ENCODE data around the gene KCNN1.
A peak's percentile ranks its signal among the peaks of the same experiment; 100 is the strongest.

The KCNN1 gene

GRCh38 chr19:17932485-17933338 is 34.2 kb upstream of the KCNN1 start, which contains the start of gene CCDC124 (continued):
- TF ChIP-seq ZNF473 (tag by site-specific recombination; IDR thresholded peaks at IDR 0.05) (no peak), ZNF624 (tag by site-specific recombination; IDR thresholded peaks at IDR 0.05) (no peak), MYNN (tag by site-specific recombination; IDR thresholded peaks at IDR 0.05; ENCODE audit: borderline replicate concordance) (no peak), ZNF214 (tag by site-specific recombination; IDR thresholded peaks at IDR 0.05; ENCODE audit: borderline replicate concordance) (no peak), KLF7 (tag by site-specific recombination; IDR thresholded peaks at IDR 0.05; ENCODE audit: borderline replicate concordance) (no peak), KLF8 (tag by site-specific recombination; IDR thresholded peaks at IDR 0.05) (peak; percentile 82; the same call in 1 of the 2 replicates), ZNF571 (tag by site-specific recombination; IDR thresholded peaks at IDR 0.05) (no peak), ZSCAN30 (tag by site-specific recombination; IDR thresholded peaks at IDR 0.05) (peak; percentile 78), ZNF830 (tag by site-specific recombination; IDR thresholded peaks at IDR 0.05; ENCODE audit: low read depth) (no peak), YY2 (tag by site-specific recombination; IDR thresholded peaks at IDR 0.05) (peak; percentile 100), ZNF169 (tag by site-specific recombination; IDR thresholded peaks at IDR 0.05) (no peak), ZNF433 (tag by site-specific recombination; IDR thresholded peaks at IDR 0.05; ENCODE audit: low read depth) (no peak), ZNF354C (tag by site-specific recombination; IDR thresholded peaks at IDR 0.05; ENCODE audit: borderline replicate concordance, low read depth) (no peak), PRDM6 (tag by site-specific recombination; IDR thresholded peaks at IDR 0.05) (no peak), WT1 (tag by site-specific recombination; IDR thresholded peaks at IDR 0.05) (0 out of 2 replicates have a peak, but pooled peaks have one; percentile 26), MZF1 (tag by site-specific recombination; IDR thresholded peaks at IDR 0.05; ENCODE audit: borderline replicate concordance) (no peak), OSR2 (tag by site-specific recombination; IDR thresholded peaks at IDR 0.05) (0 out of 2 replicates have a peak, but pooled peaks have one; percentile 6), ZSCAN16 (tag by site-specific recombination; IDR thresholded peaks at IDR 0.05) (no peak), BCL6B (tag by site-specific recombination; IDR thresholded peaks at IDR 0.05) (no peak), ZNF324 (tag by site-specific recombination; IDR thresholded peaks at IDR 0.05) (peak; percentile 90), SP2 (tag by site-specific recombination; IDR thresholded peaks at IDR 0.05) (peak; percentile 79), KLF16 (tag by site-specific recombination; IDR thresholded peaks at IDR 0.05) (peak; percentile 46; the same call in 1 of the 2 replicates), ZNF548 (tag by site-specific recombination; IDR thresholded peaks at IDR 0.05) (no peak), ZBTB49 (tag by site-specific recombination; IDR thresholded peaks at IDR 0.05; ENCODE audit: low read depth) (no peak), ZNF175 (tag by site-specific recombination; IDR thresholded peaks at IDR 0.05) (no peak), ZNF426 (tag by site-specific recombination; IDR thresholded peaks at IDR 0.05) (no peak), ZNF623 (tag by site-specific recombination; IDR thresholded peaks at IDR 0.05) (0 out of 2 replicates have a peak, but pooled peaks have one; percentile 25), ZNF514 (tag by site-specific recombination; IDR thresholded peaks at IDR 0.05) (no peak), ZNF23 (tag by site-specific recombination; IDR thresholded peaks at IDR 0.05; ENCODE audit: borderline replicate concordance) (no peak), ZNF140 (tag by site-specific recombination; IDR thresholded peaks at IDR 0.05) (no peak), ZNF148 (tag by site-specific recombination; IDR thresholded peaks at IDR 0.05; ENCODE audit: borderline replicate concordance) (no peak; the same call in 1 of the 2 replicates), ZNF596 (tag by site-specific recombination; IDR thresholded peaks at IDR 0.05) (no peak), KLF9 (tag by site-specific recombination; IDR thresholded peaks at IDR 0.05; ENCODE audit: low read depth) (0 out of 2 replicates have a peak, but pooled peaks have one; percentile 9)

Measured in HEK293 (cell line).